Adipose tissue (tissue), 3 donors: ENCODE data around the gene DRC7. TPM values are rescaled to one million over a fixed set of nuclear protein-coding genes. Genes with fewer than 3 reads are reported as not detected.

ENCODE experiments used
- H3K27ac ChIP-seq: one replicate; pipeline ENCODE4 v1.5.1; 2013; ENCODE audit warnings: low read depth, low read length
- WGBS, 3 donors: extraction: QIAGEN DNeasy Blood & Tissue Kit; methylation state at CpG; one replicate each; pipeline ENCODE4 v1.1.7; 2013; 5-methylcytosine and 5-hydroxymethylcytosine counted together
- polyA plus RNA-seq, 3 donors: library from polyadenylated mRNA; stranded (reverse); fragments of 200-250 nt; gene quantifications; one replicate each; pipeline ENCODE4 v1.2.3, GENCODE V29; 2013
- donor health status: healthy with polysubstance abuse.
- donor health status: Bipolar disorder and iron deficiency.
- donor health status: healthy.

DRC7 gene
- polyA plus RNA-seq, 3 donors, result 0.18 to 0.24 TPM; not detected in 1

DNA sequence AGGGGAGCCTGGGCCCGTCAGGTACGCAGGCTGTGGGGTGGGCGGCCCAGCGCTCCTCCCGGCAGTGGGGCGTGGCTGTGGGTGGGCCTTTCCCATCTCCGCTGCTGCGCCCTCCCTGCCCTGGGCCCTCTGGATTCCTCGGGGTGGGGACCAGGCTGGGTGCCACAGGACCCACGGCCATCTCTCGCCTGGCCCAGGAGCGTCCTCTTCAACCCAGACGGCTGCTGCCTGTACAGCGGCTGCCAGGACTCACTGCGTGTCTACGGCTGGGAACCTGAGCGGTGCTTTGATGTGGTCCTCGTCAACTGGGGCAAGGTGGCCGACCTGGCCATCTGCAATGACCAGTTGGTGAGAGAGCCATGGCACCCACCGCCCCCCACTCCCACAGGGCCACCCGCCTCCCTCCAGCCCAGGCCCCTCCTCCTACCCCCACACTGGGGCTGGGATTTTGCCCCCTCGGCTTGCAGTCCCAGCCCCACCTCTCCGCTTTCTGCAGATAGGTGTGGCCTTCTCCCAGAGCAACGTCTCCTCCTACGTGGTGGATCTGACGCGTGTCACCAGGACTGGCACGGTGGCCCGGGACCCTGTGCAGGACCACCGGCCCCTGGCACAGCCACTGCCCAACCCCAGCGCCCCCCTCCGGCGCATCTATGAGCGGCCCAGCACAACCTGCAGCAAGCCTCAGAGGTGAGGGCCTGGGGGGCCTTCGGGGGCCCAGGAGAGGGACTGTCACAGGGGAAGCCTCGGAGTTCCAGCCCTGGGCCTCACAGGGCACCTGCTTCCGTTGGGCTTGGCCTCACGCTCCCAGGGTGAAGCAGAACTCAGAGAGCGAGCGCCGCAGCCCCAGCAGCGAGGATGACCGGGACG, 58.2 kb downstream of the DRC7 start:
- 86 to 94% (median 91%) methylated on average over 41 to 44 of the region's 44 CpGs for WGBS, 3 donors

DNA sequence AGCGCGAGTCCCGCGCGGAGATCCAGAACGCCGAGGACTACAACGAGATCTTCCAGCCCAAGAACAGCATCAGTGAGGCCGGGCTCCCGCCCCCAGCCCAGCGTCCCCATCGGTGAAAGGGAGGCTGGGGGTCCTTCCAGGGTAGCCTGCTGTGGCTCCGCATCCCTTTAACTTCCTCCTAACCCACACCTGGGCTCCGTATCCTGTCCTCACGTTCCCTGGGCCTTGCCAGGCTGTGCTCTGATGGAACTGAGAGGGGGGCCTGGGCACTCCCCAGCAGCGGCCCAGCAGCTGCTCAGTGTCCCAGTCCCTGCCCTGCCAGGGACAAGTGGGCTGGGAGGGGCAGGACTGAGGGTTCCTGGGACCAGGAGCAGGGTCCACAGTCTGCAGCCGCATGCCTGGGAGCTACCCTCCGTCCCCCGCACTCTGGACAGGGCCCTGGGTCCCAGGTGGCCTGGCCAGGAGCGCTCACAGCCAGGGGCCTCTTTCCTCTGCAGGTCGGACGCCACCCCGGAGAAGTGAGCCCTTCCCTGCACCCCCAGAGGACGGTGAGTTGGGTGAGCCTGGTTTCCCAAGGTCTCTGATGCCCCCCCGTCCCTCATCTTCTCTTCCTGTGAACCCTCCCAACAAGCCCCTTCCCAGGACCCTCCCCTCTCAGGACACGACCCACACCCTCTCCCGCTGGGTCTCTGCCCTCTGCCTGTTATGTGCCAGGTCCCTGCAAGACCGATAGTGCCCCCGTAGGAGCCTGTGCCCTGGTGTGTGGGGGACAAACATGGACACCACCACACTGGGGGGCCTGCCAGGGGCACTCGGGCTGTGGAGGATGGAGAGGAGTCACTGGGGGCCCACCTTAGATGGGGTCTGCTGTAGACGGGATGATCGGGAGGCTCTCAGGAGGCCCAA, 59.1 kb downstream of the DRC7 start:
- no peak overlapping the region for H3K27ac ChIP-seq
- WGBS, 3 donors, result 93 to 94% (median 94%) methylated on average over 30 to 32 of the region's 32 CpGs

More for the DNA sequence above, 58.2 kb downstream of the DRC7 start:
- H3K27ac ChIP-seq, result no peak overlapping the region

DNA sequence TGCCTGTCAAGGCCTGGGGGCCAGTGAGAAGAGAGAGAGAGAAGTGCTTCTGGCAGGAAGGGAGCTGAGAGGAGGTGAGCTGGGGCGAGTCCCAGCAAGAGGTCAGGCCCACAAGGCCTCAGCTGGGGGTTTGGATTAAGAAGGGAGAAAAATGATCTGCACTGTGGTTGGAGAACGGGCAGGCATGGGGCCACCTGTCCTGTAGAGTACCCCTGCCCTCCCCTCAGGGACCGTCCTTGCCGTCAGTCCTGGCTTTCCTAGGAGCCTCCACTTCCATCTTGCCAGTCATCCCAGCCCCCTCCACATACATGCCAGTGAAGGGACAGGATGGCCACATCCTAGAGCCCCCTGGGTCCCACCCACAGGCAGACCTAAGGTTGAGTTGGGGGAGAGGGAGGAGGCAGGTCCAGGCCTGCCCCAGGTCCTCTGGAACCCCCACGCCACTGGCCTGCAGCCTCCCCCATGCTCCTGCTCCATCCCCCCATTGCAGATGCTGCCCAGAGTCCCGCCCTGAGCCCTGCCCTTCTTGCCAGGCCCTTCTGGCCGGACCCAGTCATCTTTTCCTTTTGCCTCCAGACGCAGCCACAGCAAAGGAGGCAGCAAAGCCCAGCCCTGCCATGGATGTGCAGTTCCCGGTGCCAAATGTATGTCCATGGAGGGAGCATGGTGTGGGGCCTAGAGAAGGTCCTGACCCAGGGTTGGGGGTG, 59.9 kb downstream of the DRC7 start:
- H3K27ac ChIP-seq, result no peak overlapping the region
- 77 to 89% (median 84%) methylated on average over 9 of the region's 9 CpGs for whole genome bisulfite sequencing, 3 donors

DNA sequence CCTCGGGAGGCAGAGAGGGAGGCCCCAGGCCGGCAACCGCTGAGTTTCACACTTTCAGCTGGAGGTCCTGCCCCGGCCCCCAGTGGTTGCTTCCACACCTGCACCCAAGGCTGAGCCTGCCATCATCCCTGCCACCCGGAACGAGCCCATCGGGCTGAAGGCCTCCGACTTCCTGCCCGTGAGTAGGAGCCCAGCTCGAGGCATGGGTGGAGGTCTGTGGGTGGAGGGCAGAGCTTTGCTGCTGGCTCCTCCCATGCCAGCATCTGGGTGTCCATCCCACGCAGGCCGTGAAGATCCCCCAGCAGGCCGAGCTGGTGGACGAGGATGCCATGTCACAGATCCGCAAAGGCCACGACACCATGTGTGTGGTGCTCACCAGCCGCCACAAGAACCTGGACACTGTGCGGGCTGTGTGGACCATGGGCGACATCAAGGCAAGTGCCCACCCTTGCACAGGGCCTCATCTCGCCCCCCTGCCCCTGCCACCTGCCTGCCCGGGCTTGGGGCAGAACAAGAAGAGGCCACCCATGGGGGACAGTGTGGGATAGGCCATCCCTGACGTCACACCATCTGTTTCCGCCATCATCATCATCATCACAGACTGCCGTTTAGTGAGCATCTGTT, 60.6 kb downstream of the DRC7 start:
- WGBS, 3 donors, result 85 to 88% (median 85%) methylated on average over 24 of the region's 24 CpGs
- H3K27ac ChIP-seq, result no peak overlapping the region

DNA sequence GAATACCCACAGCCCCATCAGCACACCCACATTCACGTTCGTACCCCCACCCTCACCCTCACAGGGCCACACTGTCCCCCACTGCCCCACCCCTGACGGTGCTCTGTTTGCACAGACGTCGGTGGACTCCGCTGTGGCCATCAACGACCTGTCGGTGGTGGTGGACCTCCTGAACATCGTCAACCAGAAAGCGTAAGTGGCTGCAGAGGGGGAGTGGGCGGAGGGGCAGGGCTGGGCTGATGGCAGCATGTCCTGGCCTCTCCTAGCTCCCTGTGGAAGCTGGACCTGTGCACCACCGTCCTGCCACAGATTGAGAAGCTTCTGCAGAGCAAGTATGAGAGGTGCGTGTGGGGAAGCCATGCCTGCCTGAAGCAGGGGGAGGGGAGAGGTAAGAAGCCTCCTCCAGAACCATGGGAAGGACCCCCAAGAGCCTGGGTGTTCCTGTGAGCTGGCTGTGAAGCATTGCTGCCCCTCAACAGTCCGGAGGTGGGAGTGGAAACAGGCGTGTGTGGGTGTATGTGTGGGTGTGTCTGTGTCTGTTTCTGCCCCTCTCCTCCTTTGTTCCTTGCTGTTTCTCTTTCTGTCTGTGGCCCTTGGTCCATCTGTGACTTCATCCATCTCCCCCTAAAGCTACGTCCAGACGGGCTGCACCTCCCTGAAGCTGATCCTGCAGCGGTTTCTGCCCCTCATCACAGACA, 61.3 kb downstream of the DRC7 start:
- no peak overlapping the region for H3K27ac ChIP-seq
- WGBS, 3 donors, result 79 to 85% (median 84%) methylated on average over 18 of the region's 18 CpGs

DNA sequence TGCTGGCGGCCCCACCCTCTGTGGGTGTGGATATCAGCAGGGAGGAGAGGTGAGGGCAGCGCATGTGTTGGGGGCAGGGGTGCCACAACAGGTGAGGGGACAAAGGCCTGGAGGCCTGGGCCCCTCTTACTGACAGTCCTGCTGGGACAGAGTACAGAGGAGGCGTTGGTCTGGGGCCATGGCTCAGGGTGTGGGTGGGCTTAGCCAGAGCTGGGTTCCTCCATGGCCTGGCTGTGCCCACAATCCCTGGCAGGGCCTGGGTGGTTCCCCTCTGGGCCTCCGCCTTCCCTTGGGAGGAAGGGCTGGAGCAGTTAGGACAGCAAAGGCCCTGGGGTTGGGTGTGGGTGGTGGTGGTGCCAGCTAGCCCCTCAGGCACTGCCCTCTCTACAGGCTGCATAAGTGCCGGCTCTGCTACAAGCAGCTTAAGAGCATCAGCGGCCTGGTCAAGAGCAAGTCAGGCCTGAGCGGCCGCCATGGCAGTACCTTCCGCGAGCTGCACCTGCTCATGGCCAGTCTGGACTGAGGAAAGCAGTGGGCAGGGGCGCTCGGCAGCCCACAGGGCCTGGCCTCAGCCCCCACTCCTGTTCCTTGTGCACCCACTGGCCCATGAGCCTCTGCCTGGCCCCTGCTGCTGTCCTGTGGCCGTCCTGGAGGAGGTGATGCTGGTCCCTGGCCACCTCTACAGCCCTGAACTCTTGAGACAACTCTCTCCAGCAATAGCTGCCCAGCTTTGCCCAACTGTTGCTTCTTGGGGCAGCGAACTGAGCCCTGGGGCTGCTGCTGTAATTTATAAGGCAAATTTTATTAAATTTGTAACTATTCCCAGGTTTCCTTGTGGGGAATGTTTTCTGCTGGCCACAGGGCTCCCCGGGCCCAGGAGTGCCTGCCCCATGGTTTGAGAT, 62.1 kb downstream of the DRC7 start:
- 80 to 81% (median 81%) methylated on average over 15 of the region's 15 CpGs for WGBS, 3 donors
- H3K27ac ChIP-seq, result no peak overlapping the region

DNA sequence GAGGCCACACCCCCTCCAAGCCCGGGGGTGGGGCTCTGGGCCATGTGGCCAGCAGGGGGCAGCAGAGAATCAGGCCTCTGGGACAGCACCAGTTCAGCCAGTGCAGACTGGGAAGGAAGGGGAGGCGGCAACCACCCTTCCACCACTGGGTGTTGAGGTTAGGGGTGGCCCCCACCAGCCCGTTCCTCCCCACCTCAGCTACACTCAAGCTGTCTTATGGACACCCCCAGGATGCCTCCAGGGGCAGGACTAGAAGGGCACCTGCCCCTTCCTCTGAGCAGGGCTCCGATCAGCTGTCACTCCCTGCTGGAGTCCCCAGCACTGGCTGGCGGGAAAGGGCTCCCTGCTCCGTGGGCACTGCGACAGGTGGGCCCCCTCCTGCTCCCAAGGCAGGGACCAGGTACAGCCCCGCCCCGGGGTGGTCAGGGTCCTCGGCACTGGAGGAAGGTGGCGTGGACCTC, 62.8 kb downstream of the DRC7 start:
- H3K27ac ChIP-seq, result no peak overlapping the region
- WGBS, 3 donors, result 55 to 63% (median 59%) methylated on average over 11 of the region's 11 CpGs

DNA sequence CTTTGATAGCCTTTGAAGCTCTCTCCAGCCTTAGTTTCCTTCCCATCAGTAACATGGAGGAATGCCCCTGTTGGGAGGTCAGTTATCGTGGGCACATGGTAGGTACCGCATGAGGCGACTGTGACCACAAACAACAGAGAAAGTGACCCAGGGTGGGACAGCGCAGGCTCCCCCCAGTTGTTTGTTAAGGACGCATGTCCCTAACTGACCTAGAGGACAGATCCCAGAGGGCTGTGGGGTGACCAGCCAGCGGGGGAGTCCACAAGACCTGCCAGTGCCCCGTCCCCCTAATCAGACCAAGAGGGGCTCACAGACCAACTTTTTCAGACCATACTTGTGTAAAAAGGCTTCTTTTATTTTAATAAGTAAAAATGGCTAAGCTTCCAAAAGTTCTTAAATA, 63.3 kb downstream of the DRC7 start:
- WGBS, 3 donors, result 87 to 96% (median 89%) methylated on average over 7 of the region's 7 CpGs
- H3K27ac ChIP-seq, result no peak overlapping the region

DNA sequence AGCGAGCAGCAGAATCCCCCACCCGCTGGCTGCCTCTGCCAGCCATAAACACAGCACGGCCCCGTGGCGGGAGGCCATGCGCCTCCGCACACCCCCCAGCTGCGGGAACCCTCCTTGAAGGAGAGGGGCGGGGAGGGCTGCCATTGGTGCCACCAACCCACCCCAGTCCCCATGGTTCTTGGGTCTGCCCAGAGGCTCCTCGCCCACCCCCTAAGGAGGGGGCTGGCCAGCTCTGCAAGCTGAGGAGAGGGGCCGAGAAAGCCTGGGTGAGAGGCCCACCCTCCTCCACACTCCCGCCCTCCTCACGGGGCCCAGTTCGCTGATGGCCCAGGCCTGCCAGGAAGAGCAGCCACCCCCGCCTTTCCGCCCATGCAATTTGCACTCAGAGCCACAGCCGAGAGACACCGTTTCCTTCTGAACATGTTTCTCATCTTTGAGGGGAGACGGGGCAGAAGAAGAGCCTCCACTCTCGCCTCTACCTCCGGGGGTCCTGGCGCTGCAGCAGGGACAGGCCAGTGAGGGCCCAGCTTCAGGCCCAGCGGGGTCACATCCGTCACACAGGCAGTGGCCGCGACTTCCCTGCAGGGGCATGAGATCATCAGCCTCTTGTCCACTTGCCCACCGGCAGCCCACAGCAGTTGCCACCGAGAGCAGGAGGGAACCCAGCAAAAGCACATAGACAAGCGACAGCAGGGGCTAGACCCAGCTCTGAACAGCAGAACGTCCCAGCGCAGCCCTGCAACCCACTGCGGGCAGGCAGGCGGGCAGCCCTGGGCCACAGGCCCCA, 63.9 kb downstream of the DRC7 start:
- H3K27ac ChIP-seq, result no peak overlapping the region
- 75 to 85% (median 76%) methylated on average over 32 to 33 of the region's 33 CpGs for WGBS, 3 donors

DNA sequence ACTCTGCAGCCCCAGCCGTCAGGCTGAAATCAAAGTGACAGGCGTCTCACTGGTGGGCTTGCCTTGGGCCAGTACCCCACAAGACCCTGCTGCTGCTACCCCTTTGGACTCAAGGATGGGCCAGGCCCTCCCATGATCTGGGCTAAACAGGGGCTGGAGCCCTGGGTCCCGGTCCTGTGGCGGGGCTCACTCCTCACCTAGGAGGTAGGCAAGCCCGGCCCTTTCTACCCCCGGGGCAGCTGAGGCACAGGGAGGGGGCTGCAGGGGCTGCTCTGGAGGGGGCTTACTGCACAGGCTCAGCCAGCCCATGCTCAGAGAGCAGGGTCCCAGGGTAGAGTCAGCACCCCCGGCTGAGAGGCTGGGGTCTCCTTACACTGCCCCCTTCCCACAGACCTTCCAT, 64.5 kb downstream of the DRC7 start:
- WGBS, 3 donors, result 88 to 94% (median 90%) methylated on average over 5 to 7 of the region's 7 CpGs
- no peak overlapping the region for H3K27ac ChIP-seq

DNA sequence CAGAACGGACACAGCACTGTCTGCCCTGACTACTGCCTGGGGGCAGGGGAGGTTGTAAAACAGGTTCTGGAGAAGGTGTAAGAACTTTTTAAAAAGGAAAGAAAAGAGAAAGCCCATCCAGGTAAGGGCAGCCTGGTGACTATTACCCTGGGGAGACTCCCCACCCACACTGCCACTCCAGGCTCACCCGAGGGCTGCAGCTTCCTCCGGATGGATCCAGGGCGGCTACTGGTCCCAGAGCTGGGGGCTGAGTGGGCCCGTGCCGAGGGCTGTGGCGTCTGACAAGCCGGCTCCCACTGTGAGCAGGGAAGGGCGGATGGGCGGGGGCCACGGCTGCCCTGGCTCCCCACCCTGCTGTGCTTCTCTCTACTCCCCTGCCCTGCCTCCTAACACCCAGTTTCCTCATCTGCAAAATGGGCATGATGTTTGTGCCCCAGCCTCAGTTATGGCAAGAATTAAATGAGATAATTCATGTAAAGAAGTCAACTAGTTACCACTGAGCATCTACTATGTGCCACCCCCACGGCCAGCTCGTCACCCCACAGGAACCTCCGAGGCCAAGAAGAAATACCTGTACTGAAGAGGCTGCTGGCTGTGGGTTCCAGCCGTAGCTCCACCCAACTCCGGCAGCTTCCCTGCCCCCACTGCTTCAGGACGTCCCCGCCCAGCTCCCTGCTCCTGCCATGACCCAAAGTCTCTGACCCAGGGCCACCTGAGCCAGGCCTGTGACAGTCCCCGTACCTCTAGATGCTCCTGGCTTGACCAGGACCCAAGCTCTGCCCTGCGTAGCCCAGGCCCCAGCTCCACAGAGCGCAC, 65.1 kb downstream of the DRC7 start:
- WGBS, 3 donors, result 83 to 88% (median 87%) methylated on average over 20 to 21 of the region's 21 CpGs
- H3K27ac ChIP-seq, result no peak overlapping the region

DNA sequence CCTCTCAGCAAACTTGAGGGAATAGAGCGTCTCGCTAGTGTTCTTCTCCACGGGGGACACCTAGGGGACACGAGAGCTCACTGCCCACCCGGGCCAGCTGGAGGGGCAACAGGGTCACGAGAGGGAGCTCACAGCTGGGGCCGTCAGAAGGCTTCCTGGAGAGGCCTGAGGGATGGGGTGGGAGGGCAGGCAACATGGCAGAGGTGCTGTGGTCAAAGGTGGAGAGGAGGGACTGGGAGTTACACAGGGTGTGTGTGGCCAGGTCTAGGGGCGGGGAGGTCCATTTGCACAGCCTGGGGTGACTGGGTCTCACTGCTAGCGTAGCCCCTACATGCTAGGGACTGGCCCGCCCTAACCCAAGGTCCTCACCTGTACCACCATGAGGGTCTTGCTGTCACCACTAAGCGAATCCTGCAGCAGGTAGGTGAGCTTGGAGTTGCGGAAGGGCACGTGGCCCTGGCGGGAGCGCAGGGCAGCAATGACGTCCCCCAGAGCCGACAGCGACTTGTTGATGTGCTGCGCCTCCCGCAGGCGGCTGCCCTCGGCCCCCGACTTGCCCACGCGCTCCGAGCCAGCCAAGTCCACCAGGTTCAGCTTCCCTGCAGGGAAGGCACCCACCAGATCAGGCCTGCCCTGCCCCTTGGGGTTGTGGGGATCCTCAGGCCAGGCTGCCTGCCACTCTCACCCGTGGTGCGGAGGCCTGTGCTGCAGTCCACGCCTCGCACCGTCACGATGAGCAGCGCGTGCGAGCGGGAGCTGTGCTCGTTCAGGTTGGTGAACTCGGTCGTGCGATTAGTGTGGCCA, 66.0 kb downstream of the DRC7 start:
- no peak overlapping the region for H3K27ac ChIP-seq
- WGBS, 3 donors, result 89 to 93% (median 91%) methylated on average over 39 to 40 of the region's 40 CpGs

DNA sequence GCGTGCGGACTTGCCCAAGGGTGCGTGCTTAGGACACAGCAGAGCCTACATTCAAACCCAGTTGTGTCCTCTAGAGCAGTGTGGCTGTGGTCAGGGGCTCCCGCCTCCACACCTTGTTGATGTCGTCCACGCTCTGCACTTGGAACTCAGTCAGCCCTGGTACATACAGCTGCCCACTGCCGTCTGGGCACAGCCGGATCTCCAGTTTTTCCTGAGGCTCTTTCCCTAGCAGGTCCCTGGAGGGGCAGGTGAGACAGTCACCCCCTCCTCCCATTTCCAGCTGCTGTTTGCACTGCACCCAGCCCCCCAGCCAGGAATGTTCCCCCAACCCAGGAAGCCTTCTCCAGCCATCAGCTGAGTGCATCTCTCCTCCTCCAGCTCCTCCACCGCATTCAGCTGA, 66.7 kb downstream of the DRC7 start:
- WGBS, 3 donors, result 80 to 85% (median 81%) methylated on average over 9 of the region's 9 CpGs
- no peak overlapping the region for H3K27ac ChIP-seq

DNA sequence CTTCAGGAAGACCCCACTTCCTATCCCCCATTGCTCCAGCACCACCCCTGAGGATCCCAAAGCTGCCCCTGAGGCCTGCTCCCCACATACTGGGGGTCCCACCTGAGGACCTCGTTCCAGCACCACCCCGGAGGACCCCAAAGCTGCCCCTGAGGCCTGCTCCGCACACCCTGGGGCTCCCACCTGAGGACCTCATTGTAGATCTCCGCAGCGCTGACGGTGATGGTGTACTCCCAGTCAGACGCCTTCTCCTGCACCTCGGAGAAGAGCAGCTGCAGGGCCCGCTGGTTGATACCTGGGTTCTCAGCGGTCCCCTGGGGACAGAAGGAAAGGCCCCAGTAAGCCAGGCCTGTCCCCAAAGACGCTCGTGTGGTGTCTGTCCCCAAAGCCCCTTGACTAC, 67.4 kb downstream of the DRC7 start:
- WGBS, 3 donors, result 92 to 94% (median 94%) methylated on average over 12 of the region's 12 CpGs
- H3K27ac ChIP-seq, result no peak overlapping the region
